ENCODE measurements around the gene ACTR3C.

The ACTR3C gene

DNA sequence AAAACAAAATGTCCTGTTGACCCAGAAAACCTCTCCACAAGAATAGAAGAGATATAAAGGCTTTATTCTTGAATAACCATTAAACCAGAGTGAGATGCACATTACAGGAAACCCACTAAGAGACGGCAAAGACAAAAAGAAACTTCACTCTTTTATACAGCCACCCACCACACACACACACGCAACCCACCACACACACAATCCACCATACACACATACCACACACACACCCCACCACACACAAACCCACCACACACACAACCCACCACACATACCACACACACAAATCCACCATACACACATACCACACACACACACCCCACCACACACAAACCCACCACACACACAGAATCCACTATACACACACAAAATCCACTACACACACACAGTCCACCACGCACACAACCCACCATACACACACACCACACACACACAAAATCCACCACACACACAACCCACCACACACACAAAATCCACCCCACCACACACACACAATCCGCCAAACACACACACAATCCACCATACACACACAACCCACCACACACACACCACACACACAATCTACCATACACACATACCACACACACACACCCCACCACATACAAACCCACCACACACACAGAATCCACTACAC, 35.8 kb upstream of the ACTR3C start:
- no peak for DNase-seq

DNA sequence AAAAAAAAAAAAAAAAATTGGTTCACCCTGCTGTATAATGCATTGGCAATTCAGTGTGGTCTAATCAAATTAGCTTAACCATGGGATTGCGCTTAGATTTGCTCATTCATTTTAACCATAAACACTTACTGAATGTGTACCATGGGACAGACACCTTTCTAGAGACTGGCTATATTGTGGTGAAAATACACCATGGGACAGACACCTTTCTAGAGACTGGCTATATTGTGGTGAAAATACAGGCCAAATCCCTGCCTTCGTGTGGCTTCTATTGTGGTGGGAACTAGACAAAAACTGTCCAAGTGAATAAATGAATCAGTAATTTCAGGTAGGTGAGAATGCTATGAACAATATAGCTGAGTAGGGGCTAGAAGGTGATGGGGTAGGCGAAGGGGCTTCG, 35.1 kb upstream of the ACTR3C start:
- DNase-seq, result no peak

DNA sequence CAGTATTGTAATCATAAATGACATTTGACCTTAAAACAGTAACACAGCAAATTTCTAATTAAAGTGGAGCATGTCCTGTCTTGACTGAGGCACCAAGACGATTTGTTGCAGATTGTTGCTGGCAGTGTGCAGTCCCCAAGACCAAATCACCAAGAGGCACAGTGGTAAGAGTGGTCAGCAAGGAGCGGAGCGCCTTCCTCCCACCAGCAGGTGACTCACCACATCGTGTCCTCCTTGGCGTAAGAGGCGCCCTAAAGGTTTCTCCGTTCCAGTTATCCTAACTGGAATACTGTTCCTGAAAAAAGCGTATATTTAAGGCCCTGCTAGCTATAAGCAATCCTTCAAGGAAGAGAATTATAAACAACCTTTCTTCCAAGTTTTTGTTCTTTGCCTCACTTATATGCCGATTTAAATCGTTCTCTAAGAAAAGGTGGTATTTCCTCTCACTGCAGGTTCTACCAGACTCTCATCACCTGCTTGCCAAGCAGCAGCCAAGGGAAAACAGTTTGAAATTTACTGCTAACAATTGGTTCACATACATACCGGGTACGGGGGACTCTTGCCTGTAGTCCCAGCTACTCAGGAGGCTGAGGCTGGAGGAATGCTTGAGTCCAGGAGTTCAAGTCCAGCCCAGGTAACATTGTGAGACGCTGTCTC, 34.6 kb upstream of the ACTR3C start:
- no peak for DNase-seq

DNA sequence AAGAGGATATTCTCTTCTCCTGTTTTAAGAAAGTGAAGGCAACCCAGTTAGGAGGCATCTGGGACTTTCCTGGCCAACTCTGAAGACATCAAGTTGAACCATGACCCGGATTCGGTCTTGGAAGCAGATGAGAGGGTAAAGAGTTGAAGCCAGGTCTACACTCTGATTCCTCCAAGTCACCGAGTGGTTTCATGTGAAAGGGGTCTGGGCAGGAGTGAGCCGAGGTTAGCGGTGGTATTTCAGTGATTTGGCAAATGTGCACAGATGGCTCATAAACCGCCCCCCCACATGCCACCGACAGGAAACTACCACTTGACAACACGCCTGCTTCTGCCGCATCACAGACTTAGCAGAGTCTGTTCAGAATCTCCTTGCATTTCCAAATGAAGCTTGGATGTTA, 33.9 kb upstream of the ACTR3C start:
- DNase-seq, result peak; percentile 44

DNA sequence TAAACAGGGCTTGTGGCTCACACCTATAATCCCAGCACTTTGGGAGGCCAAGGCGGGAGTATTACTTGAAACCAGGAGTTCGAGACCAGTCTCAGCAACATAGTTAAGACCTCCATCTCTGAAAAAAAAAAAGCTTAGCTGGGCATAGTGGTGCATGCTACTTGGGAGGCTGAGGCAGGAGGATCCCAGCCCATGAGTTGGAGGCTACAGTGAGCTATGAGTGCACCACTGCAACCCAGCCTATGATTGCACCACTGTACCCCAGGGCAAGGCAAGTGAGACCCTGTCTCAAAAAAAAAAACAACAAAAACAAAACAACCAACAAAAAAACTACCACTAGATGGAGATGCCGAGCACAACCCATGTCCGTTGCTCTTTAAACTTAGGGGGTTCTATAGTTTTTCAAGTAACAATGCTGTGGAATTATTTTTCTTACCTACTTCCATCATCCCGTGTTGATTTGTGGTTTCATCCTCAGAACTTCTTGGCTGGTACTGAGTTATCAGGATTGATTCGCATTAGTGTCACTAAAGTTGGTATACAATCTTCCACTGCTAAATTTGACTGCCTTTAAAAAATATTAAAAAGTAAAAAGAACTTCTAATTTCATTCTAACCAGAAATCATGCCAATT, 33.0 kb upstream of the ACTR3C start:
- peak; percentile 49 for DNase-seq

DNA sequence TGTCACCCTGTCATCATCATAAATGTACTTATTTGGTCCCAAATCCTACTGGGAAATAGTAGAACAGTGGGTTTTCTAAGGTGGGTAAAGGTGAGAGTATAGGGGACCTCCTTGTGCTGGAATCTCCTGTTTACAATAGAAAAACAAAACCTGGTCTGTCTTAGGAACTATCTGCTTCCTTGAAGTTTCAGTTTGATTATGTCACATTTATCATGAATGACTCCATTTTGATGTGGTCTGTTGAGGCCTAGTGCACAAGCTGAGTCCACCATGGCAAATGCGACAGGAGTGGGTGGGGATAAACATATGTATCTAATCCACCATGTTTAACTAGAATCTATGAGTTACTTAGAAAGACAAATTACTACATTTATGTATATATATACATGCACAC, 32.3 kb upstream of the ACTR3C start:
- DNase-seq, result no peak

DNA sequence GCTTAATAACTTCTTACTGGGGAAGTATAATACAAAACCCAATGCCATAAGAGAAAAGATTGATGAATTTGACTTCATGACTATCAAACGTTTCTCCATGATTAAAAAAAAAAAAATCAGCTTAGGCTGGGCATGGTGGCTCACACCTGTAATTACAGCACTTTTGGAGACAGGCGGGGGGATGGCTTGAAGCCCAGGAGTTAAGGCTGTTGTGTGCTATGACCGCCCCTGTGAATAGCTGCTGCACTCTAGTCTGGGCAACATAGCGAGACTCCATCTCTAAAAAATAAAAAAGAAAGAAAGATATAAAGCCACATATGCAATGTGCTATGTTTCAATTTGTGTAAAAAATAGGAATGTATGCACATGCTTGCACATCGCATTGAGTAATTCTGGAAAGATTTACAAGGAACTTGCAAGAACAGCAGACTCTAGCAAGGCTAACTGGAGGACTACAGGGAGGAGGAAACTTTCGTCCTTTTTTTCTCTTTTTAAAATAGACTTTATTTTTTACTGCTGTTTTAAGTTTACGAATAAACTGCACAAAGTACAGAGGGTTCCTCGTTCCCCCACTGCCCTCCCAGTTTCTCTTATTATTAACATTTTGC, 28.3 kb upstream of the ACTR3C start:
- peak; percentile 47 for DNase-seq

DNA sequence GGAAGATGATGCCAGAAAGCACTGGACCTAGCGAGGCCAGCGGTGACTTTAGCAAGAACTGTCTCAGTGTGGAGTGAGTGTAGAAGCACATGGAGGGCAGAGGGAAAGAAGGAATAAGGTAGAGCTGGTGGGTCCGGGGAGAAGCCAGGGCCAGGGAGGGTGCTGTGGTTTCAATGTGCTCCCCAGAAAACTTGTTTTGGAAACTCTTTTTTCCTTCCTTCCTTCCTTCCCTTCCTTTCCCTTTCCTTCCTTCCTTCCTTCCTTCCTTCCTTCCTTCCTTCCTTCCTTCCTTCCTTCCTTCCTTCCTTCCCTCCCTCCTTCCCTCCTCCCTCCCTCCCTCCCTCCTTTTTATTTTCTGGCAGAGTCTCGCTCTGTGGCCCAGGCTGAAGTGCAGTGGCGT, 23.6 kb upstream of the ACTR3C start:
- no peak for DNase-seq

DNA sequence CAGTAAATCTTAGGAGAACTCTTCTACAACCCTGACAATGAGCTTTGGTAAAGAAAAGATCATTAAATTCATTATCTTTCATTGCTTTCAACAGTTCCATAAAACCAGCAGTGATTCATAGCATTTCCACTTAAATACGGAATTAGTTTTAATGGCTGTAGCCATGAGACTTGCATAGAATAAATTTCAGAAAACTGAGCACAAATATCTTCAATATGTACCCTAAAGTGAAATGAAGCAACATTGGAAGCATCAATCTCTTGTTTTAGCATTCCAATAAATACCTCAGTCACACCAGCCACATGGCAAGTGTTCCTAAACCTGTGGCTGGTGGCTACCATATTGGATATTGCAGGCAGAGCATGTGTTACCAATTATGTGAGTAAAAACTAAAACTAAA, 21.7 kb upstream of the ACTR3C start:
- no peak for DNase-seq

DNA sequence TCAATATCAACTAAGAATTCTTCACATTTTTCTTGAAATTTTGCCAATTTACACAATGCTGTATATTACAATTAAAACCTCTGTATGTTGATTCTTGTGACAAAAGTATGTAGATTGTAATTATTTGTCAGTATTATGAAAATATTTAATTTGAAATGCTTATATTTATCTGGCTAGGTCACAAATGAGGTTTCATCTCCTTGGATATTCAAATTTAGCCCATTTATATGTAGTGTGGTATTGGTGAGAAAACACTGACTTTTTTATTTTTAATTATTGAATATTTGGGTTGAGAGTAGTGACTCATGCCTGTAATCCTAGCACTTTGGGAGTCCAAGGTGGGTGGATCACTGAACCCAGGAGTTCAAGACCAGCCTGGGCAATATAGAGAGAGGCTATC, 21.0 kb upstream of the ACTR3C start:
- no peak for DNase-seq

DNA sequence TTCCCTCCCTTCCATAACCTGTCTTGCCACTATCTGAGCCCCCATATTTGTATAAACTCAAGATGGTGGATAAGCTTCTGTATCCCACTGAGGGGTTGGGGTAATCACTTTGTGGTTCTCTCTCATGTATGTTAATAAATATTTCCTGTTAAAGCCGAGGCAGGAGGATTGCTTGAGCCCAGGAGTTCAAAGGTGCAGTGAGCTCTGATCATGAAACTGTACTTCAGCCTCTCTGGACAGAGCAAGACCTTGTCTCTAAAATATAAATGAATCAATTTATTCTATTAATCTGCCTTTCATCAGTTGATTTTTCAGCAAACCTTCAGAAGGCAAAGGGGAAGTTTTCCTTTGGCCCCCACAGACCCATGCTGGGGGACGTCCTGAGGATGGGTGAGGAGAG, 19.9 kb upstream of the ACTR3C start:
- DNase-seq, result no peak

DNA sequence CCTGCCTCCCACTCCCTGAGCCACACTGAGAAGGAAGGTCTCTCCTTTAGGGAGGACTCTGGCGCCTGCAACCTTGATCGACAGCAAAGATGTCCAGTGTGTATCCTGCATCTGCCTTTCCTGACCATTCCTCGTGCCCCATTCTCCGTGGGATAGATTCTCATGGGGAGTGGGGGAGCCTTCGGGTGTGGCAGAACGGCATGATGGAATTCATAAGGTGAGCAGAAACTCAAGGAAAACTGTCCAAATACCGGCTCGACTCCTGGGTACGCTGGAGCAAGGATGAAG, 18.7 kb upstream of the ACTR3C start:
- DNase-seq, result no peak

DNA sequence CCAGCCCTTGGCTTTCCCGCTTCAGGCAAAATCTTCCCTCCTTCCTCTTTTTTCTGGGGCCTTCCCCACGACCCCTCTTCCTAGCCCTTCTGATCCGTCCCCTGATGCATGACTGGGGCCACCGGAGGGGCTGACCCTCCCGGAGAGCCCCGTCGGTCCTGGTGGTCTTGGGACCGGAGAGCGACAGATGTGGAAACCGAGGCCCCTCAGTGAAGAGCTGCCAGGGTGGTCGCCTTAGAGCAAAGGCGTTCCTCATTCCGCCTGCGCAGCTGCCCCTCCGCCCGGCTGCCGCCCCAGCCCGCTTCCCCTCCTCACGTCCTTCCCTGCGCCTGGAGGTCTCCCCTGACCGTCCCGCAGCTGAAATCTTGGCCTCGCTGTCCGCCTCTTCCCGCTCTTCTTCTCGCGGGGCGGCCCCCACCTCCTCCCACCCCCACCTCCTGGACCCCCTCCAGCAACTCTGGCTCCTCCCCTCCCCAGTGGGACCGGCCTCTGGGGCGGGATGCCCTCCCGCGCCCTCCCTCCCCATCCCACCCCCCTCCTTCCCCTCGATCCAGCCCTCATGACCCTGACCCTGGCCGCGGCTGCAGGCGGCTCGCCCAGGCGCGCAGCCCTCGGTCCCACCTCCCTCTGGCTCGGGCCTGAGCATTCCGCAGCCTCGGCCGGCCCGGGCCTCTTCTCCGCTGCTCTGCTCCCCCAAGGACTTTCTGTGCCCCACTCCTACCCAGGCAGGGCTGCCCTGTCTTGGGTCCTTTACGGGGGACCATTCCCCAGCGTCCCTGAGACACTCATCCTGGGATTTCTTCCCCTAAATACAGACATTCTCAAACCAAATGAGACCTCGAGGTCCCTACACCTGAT, 18.1 kb upstream of the ACTR3C start, which contains the start of gene RARRES2:
TSS of gene RARRES2 (minus strand) at position 367 of the 858 bp plus-strand sequence. CDS start 1,020 bp downstream, outside the sequence.
- no peak for DNase-seq

DNA sequence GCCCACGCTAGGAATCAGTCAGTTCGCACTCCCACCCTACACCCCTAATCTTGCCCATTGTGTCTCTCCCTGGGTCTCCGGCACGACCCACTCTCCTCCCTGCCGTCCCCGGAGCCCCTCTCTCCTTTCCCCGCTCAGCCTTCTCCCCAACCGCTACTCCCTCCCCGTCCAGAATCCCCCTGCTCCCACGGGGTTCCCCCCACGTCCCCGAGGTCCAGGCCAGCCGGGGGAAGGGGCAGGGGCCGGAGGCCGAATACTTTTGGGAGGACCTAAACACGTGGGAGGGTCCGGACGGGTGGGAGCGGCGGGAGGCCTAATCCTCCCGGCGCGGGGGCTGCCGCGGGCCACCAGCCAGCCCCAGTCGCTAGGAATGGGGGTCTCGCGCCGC, 17.5 kb upstream of the ACTR3C start:
- no peak for DNase-seq

DNA sequence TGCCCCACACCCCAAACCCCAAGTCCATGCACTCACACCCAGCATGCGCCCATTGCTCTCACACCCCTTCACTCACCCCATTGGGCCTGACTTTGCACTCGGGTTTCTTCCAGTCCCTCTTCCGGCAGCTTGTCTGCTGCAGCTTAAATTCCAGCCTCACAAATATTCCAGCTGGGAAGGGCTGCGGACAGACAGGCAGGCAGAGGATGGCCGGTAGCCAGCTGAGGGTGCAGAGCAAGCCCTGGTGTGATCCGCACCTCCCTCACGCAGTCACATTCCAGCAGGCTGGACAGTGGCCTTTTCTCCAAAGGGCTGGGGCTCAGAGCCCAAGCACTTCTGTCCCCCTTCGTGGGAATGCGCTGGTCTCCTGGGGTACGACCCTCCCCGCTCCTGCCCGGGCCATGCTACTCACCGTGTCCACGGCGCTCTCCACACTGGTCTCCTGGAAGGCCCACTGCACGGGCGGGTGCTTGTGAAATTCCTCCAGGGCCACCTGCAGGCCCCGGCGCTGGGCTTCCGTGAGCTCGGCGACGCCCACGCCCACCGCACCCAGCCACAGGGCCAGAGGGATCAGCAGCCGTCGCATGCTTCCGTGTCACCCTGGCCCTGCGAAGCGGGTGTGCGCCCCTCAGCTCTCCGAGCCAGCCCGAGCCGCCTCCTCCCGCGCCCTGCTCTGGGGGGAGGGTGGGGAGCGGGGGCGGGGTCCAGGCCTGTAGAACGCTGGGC, 16.8 kb upstream of the ACTR3C start:
- no peak for DNase-seq

DNA sequence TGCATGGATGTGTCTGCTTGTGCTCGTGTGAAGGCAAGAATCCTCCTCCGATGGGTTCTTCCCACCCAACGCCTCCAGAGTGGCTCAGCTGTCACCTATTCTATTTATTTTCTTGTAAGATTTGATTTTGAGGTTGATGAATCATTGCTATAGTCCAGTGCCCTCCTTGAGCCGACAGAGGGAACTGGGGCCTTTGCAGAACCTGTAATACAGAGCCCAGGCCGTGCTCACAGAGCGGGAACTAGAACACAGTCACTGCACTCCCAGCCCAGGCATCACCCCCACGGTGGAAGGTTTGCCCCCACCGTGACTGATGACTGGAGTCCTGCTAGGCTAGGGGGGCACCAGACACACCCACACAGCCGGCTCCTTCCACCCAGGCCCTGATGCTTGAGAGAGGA, 16.1 kb upstream of the ACTR3C start:
- DNase-seq, result no peak

DNA sequence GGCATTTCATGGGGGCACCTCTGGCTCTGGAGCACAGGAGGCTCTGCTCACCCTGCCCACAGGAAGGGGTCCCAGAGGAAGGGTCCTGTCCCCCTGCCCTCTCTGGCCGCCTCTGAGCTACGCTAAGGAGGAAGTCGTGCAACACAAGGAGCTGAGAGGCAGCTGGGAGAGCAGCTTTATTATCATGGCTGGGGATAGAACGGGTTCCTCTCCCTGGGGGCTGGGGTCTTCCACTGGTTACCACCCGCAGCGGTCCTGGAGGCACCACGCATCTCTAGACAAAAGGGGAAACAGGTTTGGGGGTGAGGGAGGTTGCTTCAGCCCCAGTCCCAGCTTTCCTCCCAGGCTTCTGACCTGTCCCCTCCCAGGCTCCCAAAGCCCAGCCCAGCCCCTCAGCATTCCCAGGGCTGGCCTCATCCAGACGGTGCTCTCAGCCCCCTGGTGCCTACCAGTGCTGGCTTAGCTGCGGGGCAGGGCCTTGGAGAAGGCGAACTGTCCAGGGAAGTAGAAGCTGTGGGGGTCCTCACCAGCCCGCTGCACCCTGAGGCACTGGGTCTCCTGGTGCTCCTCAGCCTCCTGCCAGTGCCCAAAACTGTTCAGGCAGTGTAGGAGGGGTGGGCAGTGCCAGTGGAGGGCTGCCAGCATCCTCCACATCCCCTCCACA, 15.0 kb upstream of the ACTR3C start:
- DNase-seq, result no peak

DNA sequence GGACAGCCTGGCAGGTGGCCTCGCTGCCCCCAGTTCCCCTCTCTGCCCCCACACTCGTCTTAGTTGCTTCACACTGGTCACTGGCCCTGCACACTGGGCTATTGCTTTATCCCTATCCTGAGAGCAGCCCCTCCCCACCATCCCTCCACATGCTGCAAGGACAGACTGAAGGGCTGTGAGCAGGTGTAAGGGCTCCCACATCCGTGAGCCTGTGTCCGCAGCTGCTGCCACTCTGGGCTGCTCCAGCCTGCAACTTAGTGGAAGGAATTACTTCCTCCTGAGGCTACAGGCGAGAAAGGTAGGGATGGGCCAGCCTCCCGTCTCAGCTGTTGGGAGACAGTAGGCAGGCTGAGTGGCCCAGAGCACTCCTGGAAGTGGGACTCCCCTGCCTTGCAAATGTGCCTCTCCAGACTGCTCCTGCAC, 14.3 kb upstream of the ACTR3C start:
- no peak for DNase-seq

DNA sequence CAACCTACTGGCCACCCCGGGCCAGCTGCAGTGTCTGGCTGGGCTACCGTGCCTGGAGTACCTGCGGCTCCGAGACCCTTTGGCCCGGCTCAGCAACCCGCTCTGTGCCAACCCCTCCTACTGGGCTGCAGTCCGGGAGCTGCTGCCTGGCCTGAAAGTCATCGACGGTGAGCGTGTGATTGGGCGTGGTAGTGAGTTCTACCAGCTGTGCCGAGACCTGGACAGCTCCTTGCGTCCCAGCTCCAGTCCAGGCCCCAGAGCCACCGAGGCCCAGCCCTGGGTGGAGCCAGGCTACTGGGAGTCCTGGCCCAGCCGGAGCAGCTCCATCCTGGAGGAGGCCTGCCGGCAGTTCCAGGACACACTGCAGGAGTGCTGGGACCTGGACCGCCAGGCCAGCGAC, 13.8 kb upstream of the ACTR3C start:
- no peak for DNase-seq

DNA sequence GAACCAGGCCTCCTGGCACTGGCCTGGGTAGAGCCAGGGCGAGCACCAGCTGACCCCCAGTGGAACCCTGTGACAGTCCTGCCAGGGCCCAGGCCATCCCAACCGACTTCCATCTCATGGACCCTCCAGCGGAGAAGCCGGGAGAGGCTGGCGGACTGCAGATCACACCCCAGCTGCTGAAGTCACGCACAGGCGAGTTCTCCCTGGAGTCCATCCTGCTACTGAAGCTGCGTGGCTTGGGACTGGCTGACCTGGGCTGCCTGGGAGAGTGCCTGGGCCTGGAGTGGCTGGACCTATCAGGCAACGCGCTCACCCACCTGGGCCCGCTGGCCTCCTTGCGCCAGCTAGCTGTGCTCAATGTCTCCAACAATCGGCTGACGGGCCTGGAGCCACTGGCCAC, 13.4 kb upstream of the ACTR3C start:
- DNase-seq, result no peak

DNA sequence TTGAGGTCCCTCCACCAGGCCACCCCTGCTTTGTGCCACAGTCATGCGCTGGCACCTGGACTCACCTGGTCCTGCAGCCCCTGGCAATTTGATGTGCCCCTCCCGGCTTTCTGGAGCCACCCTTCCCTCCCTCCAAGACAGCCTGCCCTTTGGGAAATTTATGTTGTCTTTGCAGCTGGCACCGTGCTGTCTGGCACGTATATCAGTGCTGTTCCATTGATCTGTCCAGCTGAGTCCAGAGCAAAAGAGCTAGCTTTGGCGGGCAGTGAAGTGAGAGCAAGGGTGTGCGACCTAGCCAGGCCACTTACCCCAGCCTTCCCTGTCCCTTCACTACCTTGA, 12.4 kb upstream of the ACTR3C start:
- DNase-seq, result no peak

DNA sequence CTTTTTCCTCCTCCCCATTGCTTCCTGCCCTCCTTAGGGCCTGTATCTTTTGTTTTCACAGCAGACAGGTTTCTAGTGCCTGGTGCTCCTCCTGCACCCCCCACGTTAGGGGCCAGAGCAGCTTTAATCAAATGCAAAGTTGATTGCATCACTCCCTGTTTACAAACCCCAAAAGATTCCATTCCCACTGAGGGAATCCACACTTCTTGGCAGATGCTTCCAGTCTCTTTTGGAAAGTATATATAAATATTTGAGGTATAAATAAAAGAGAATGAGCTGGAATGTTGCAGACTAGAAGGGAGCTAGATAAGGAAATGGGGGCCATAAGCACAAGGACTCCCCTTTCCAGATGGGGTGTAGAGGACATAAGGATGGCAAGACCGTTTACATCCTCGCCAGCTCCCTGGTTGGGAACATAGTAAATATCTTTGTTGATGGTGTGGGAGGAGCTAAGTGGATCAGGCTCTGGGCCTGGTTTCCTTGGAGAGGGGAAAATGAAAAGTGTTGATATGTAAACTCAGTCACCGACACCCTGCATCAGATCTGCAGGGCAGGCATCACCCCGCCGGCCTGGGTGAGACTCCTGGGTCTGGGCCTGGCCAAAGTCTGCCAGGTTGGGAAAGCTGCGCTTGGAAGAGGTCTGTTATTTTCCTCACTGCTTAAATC, 11.9 kb upstream of the ACTR3C start:
- no peak for DNase-seq
